ENCODE measurements around the gene AIG1. TPM values are rescaled to one million over a fixed set of nuclear protein-coding genes. Genes with fewer than 3 reads are reported as not detected.

Gene AIG1
- total RNA-seq, 1 donor from 2014 or later: 46.4 TPM

- no peak for DNase-seq (ENCODE audit: low spot score)
Observed at GRCh38 chr6:143194095-143194589, 133.5 kb downstream of the AIG1 start.

GRCh38 chr6:143195349-143195845 lies 134.7 kb downstream of the AIG1 start:
- DNase-seq (ENCODE audit: low spot score): no peak

- DNase-seq (ENCODE audit: low spot score): no peak
Observed at GRCh38 chr6:143196525-143197225, 136.0 kb downstream of the AIG1 start.

- DNase-seq (ENCODE audit: low spot score): no peak
Observed at GRCh38 chr6:143197377-143197776, 136.7 kb downstream of the AIG1 start.

GRCh38 chr6:143198312-143198711 lies 137.6 kb downstream of the AIG1 start:
- no peak for DNase-seq (ENCODE audit: low spot score)

- DNase-seq (ENCODE audit: low spot score): no peak
Observed at GRCh38 chr6:143199291-143199690, 138.6 kb downstream of the AIG1 start.

GRCh38 chr6:143200167-143200770 lies 139.6 kb downstream of the AIG1 start:
- DNase-seq (ENCODE audit: low spot score): no peak

- no peak for DNase-seq (ENCODE audit: low spot score)
Observed at GRCh38 chr6:143204045-143204444, 143.4 kb downstream of the AIG1 start.

GRCh38 chr6:143205131-143205535 lies 144.4 kb downstream of the AIG1 start:
- DNase-seq (ENCODE audit: low spot score): no peak

- no peak for DNase-seq (ENCODE audit: low spot score)
Observed at GRCh38 chr6:143205585-143205984, 144.9 kb downstream of the AIG1 start.

GRCh38 chr6:143205991-143206390 lies 145.3 kb downstream of the AIG1 start:
- no peak for DNase-seq (ENCODE audit: low spot score)

GRCh38 chr6:143206550-143206949 lies 145.9 kb downstream of the AIG1 start:
- DNase-seq (ENCODE audit: low spot score): no peak

GRCh38 chr6:143210420-143210819 lies 149.7 kb downstream of the AIG1 start:
- DNase-seq (ENCODE audit: low spot score): no peak

- DNase-seq (ENCODE audit: low spot score): no peak
Observed at GRCh38 chr6:143213859-143214376, 153.2 kb downstream of the AIG1 start.

GRCh38 chr6:143215363-143215762 lies 154.7 kb downstream of the AIG1 start:
- DNase-seq (ENCODE audit: low spot score): no peak

- DNase-seq (ENCODE audit: low spot score): no peak
Observed at GRCh38 chr6:143215771-143216170, 155.1 kb downstream of the AIG1 start.

GRCh38 chr6:143218233-143218632 lies 157.5 kb downstream of the AIG1 start:
- DNase-seq (ENCODE audit: low spot score): no peak

- DNase-seq (ENCODE audit: low spot score): no peak
Observed at GRCh38 chr6:143221698-143222097, 161.0 kb downstream of the AIG1 start.

- no peak for DNase-seq (ENCODE audit: low spot score)
Observed at GRCh38 chr6:143222310-143222709, 161.6 kb downstream of the AIG1 start.

- DNase-seq (ENCODE audit: low spot score): no peak
Observed at GRCh38 chr6:143222801-143223231, 162.1 kb downstream of the AIG1 start.

GRCh38 chr6:143223895-143224294 lies 163.2 kb downstream of the AIG1 start:
- DNase-seq (ENCODE audit: low spot score): no peak

GRCh38 chr6:143224516-143224915 lies 163.8 kb downstream of the AIG1 start:
- DNase-seq (ENCODE audit: low spot score): no peak
